Neural cell (in vitro differentiated cells): ENCODE measurements around the gene KIRREL3. TPM values are rescaled to one million over a fixed set of nuclear protein-coding genes. Genes with fewer than 3 reads are reported as not detected.

Experiments
- H2AFZ ChIP-seq: fragments of 200-600, 300-800 bp; sonication (generic), shearing (Covaris generic); 2 replicates; pipeline ENCODE4 v1.6.0; 2014; ENCODE audit warnings: low read depth, mild to moderate bottlenecking, antibody characterized with exemption, low read length, moderate library complexity
- H3F3A ChIP-seq: fragments of 200-600 bp; shearing (Covaris generic); 2 replicates; pipeline ENCODE4 v1.6.1; 2016; ENCODE audit warnings: mild to moderate bottlenecking, moderate library complexity, mixed read lengths, antibody characterized with exemption, low read length; ENCODE audit not compliant: insufficient read depth, poor library complexity, severe bottlenecking
- H3K27ac ChIP-seq: fragments of 200-600, 300-800 bp; sonication (generic), shearing (Covaris generic); 2 replicates; pipeline ENCODE4 v1.5.1; 2014; ENCODE audit warnings: mild to moderate bottlenecking, low read length, moderate library complexity
- H3K27me3 ChIP-seq: fragments of 300-800, 200-600 bp; sonication (generic), shearing (Covaris generic); 2 replicates; pipeline ENCODE4 v1.6.0; 2014; ENCODE audit warnings: mild to moderate bottlenecking, low read depth, low read length, moderate library complexity; ENCODE audit not compliant: insufficient read depth
- H3K36me3 ChIP-seq: fragments of 300-800, 200-600 bp; sonication (generic), shearing (Covaris generic); 2 replicates; pipeline ENCODE4 v1.5.1; 2014; ENCODE audit warnings: mild to moderate bottlenecking, antibody characterized with exemption, low read length, moderate library complexity; ENCODE audit not compliant: insufficient read depth
- H3K4me2 ChIP-seq: fragments of 300-800, 200-600 bp; sonication (generic), shearing (Covaris generic); 2 replicates; pipeline ENCODE4 v1.6.0; 2014; ENCODE audit warnings: mild to moderate bottlenecking, low read length
- H3K4me3 ChIP-seq: fragments of 300-800, 200-600 bp; sonication (generic), shearing (Covaris generic); 2 replicates; pipeline ENCODE4 v1.5.1; 2014; ENCODE audit warnings: mild to moderate bottlenecking, low read length, moderate library complexity
- H3K79me2 ChIP-seq: fragments of 200-600 bp; shearing (Covaris generic); replicated peaks from 2 replicates; pipeline ENCODE4 v1.6.0; 2014; ENCODE audit warnings: mild to moderate bottlenecking, low read length, moderate library complexity; ENCODE audit not compliant: insufficient read depth
- H3K9ac ChIP-seq: fragments of 300-800, 200-600 bp; sonication (generic), shearing (Covaris generic); 2 replicates; pipeline ENCODE4 v1.6.1; 2016; ENCODE audit warnings: mild to moderate bottlenecking, low read length, mixed read lengths
- H3K9me2 ChIP-seq: fragments of 200-600 bp; shearing (Covaris generic); 2 replicates; pipeline ENCODE4 v1.6.1; 2016; ENCODE audit warnings: mild to moderate bottlenecking, low read length, mixed read lengths; ENCODE audit not compliant: insufficient read depth
- H3K9me3 ChIP-seq: fragments of 200-600, 300-800 bp; sonication (generic), shearing (Covaris generic); 2 replicates; pipeline ENCODE4 v1.6.1; 2016; ENCODE audit warnings: mild to moderate bottlenecking, mixed run types, low read length, moderate library complexity, mixed read lengths
- H4K20me1 ChIP-seq: fragments of 200-600 bp; shearing (Covaris generic); 2 replicates; pipeline ENCODE4 v1.6.1; 2016; ENCODE audit warnings: mild to moderate bottlenecking, mixed run types; ENCODE audit not compliant: insufficient read depth
- CTCF ChIP-seq: fragments of 450-650 bp; IDR thresholded peaks from 2 replicates; pipeline ENCODE4 v1.5.1; 2014; ENCODE audit warnings: antibody characterized with exemption, mild to moderate bottlenecking, moderate library complexity; ENCODE audit not compliant: poor library complexity, severe bottlenecking
- EP300 ChIP-seq: fragments of 450-650 bp; conservative IDR thresholded peaks from 2 replicates; pipeline ENCODE4 v1.6.1; 2014; ENCODE audit warnings: antibody characterized with exemption, mild to moderate bottlenecking, moderate library complexity; ENCODE audit not compliant: poor library complexity, severe bottlenecking
- EZH2 ChIP-seq: fragments of 200-600, 300-800 bp; shearing (Covaris generic), sonication (generic); IDR thresholded peaks from 2 replicates; pipeline ENCODE4 v1.6.1; 2014; ENCODE audit warnings: antibody characterized with exemption, low read length, borderline replicate concordance, mild to moderate bottlenecking; ENCODE audit not compliant: insufficient read depth, poor library complexity, severe bottlenecking
- MXI1 ChIP-seq: fragments of 450-650 bp; conservative IDR thresholded peaks from 2 replicates; pipeline ENCODE4 v1.6.1; 2014; ENCODE audit warnings: antibody characterized with exemption, mild to moderate bottlenecking; ENCODE audit not compliant: poor library complexity, severe bottlenecking
- POLR2AphosphoS5 ChIP-seq: IDR thresholded peaks from 2 replicates; pipeline ENCODE4 v1.6.1; 2012
- RAD21 ChIP-seq: fragments of 450-650 bp; conservative IDR thresholded peaks from 2 replicates; pipeline ENCODE4 v1.6.1; 2014; ENCODE audit warnings: antibody characterized with exemption, mild to moderate bottlenecking, moderate library complexity
- REST ChIP-seq: IDR thresholded peaks from 2 replicates; pipeline ENCODE4 v1.6.1; 2012; ENCODE audit warnings: borderline replicate concordance
- SMC3 ChIP-seq: fragments of 450-650 bp; conservative IDR thresholded peaks from 2 replicates; pipeline ENCODE4 v1.6.1; 2014; ENCODE audit warnings: antibody characterized with exemption, mild to moderate bottlenecking, moderate library complexity; ENCODE audit not compliant: poor library complexity
- TAF1 ChIP-seq: IDR thresholded peaks from 2 replicates; pipeline ENCODE4 v1.6.1; 2012; ENCODE audit warnings: low read depth
- polyA plus RNA-seq: library from polyadenylated mRNA; depleted of rRNA; stranded (reverse); fragments of >200 nt; gene quantifications from 2 replicates; pipeline ENCODE4 v1.2.3, GENCODE V29; 2014

KIRREL3 gene
- polyA plus RNA-seq, 1 donor from 2014 or later, result 23.8 TPM

DNA sequence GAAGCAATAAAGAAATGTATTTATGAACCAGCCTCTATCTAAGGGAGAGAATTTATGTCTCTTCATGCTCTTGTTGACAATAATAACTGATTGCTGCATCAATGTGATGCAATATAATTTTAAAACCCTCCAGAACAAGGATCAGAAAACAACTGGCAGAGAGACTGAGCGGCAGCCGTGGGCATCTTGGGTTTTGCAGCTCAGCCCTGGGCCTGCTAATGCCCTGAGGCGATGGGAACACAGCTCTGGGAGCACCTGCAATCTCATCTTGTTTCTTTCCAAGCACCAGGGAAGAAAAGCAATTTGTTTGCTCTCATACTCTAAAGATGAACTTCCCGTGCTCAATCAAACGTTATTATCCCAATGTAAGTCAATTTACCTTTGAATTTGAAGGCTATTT lies 399.4 kb downstream of the KIRREL3 start:
- no peak overlapping the region for H3K9ac ChIP-seq
- H3K4me3 ChIP-seq, result no peak overlapping the region
- H3K79me2 ChIP-seq, result no peaks in the 10 kb centered on the region
- no peaks in the 10 kb centered on the region for H4K20me1 ChIP-seq
- H3K27ac ChIP-seq, result no peak overlapping the region
- H3K4me2 ChIP-seq, result no peak overlapping the region
- H3F3A ChIP-seq, result no peaks in the 10 kb centered on the region
- no peaks in the 10 kb centered on the region for H3K9me2 ChIP-seq
- peaks cover 2% of the 10 kb centered on the region for H3K27me3 ChIP-seq
- H2AFZ ChIP-seq, result no peak overlapping the region
- no peak for TF ChIP-seq CTCF
- no peak for TF ChIP-seq EP300
- no peak for TF ChIP-seq POLR2AphosphoS5
- no peak for TF ChIP-seq RAD21
- TF ChIP-seq TAF1, result no peak
- no peaks in the 10 kb centered on the region for H3K36me3 ChIP-seq
- H3K9me3 ChIP-seq, result no peaks in the 10 kb centered on the region

DNA sequence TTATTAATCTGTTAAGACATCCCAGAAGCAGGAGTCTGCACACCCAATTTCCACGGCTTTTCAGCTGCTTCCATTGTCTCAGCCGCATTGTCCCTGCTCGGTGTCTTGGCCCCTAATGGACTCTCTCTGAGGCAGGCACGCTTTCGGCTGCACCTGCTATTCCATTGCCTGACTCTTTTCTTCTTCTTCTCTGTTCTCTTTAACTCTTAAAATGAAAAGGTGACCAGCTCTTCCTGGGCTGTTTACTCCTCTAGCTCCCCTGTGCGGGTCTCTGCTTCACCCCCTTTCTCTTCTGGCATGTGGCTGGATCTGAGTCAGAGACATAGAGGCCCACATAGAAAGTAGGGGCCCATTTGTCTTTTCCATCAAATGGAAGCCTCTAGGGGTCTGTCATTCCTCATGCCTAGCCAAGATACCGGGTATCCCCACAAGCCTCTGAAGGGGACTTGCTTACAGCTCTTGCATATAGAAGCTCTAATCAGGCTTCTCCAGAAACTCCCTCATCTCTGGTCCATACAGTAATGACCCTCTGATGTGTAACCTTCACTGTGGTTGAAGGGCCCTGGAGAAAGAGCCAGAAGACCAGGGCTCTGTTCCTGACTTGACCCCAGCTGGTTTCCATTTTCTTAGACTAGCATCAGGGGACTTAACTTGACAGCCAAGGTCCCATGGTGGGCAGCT lies 401.2 kb downstream of the KIRREL3 start:
- no peaks in the 10 kb centered on the region for H3K36me3 ChIP-seq
- no peak overlapping the region for H3K4me2 ChIP-seq
- no peak overlapping the region for H3K27ac ChIP-seq
- no peak overlapping the region for H2AFZ ChIP-seq
- no peak overlapping the region for H3K4me3 ChIP-seq
- H4K20me1 ChIP-seq, result no peaks in the 10 kb centered on the region
- no peak overlapping the region for H3K9ac ChIP-seq
- no peaks in the 10 kb centered on the region for H3K9me3 ChIP-seq
- H3F3A ChIP-seq, result no peaks in the 10 kb centered on the region
- TF ChIP-seq REST (no peak), MXI1 (no peak), RAD21 (no peak), POLR2AphosphoS5 (no peak), EZH2 (no peak), SMC3 (no peak), CTCF (no peak), EP300 (no peak), TAF1 (no peak)
- H3K9me2 ChIP-seq, result no peaks in the 10 kb centered on the region
- peaks cover 2% of the 10 kb centered on the region for H3K27me3 ChIP-seq
- no peaks in the 10 kb centered on the region for H3K79me2 ChIP-seq
